ENCODE measurements around the gene FOXP1.

FOXP1 gene

GRCh38 chr3:71395470-71395869 is 188.1 kb downstream of the FOXP1 start:
- TF ChIP-seq ESRRG (CRISPR knock-in tag; IDR thresholded peaks at IDR 0.05) (no peak), OSR1 (CRISPR knock-in tag; IDR thresholded peaks at IDR 0.05) (no peak), TSHZ2 (CRISPR knock-in tag; IDR thresholded peaks at IDR 0.05) (no peak), ISL1 (CRISPR knock-in tag; IDR thresholded peaks at IDR 0.05) (no peak), TCF4 (CRISPR knock-in tag; IDR thresholded peaks at IDR 0.05; ENCODE audit: borderline replicate concordance) (no peak), GLIS3 (CRISPR knock-in tag; IDR thresholded peaks at IDR 0.05) (no peak), ZC3H10 (CRISPR knock-in tag; IDR thresholded peaks at IDR 0.05) (no peak)
- no peak for ATAC-seq

DNA sequence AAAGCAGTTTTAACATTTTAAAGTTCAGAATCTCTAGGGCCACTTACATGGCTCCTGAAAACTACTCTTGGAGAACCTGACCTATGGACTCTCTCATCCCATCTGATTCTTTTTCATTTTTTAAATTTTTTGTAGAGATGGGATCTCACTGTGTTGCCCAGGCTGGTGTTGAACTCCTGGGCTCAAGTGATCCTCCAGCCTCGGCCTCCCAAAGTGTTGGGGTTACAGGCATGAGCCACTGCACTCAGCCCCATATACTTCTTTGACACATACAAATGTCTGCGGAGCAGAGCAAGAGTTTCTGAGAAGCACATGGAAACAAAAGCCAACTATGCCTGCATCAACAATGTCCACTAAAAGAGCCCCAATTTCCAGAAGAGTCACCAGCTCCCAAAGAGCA is 189.8 kb downstream of the FOXP1 start:
- TF ChIP-seq, protein P1, sequence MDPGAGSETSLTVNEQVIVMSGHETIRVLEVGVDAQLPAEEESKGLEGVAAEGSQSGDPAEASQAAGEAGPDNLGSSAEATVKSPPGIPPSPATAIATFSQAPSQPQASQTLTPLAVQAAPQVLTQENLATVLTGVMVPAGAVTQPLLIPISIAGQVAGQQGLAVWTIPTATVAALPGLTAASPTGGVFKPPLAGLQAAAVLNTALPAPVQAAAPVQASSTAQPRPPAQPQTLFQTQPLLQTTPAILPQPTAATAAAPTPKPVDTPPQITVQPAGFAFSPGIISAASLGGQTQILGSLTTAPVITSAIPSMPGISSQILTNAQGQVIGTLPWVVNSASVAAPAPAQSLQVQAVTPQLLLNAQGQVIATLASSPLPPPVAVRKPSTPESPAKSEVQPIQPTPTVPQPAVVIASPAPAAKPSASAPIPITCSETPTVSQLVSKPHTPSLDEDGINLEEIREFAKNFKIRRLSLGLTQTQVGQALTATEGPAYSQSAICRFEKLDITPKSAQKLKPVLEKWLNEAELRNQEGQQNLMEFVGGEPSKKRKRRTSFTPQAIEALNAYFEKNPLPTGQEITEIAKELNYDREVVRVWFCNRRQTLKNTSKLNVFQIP (CRISPR knock-in tag; IDR thresholded peaks at IDR 0.05; ENCODE audit: borderline replicate concordance, low read depth) = no peak
- TF ChIP-seq GLIS3 (CRISPR knock-in tag; IDR thresholded peaks at IDR 0.05) = no peak
- TF ChIP-seq TCF4 (CRISPR knock-in tag; IDR thresholded peaks at IDR 0.05; ENCODE audit: borderline replicate concordance) = no peak
- no peak for TF ChIP-seq PPARA (CRISPR knock-in tag; IDR thresholded peaks at IDR 0.05; ENCODE audit: borderline replicate concordance)
- TF ChIP-seq ARNTL (CRISPR knock-in tag; IDR thresholded peaks at IDR 0.05; ENCODE audit: borderline replicate concordance, low read depth) = no peak
- TF ChIP-seq ZNF8 (CRISPR knock-in tag; IDR thresholded peaks at IDR 0.05) = no peak
- no peak for TF ChIP-seq BACH2 (CRISPR knock-in tag; IDR thresholded peaks at IDR 0.05; ENCODE audit: borderline replicate concordance)
- no peak for TF ChIP-seq RARB (CRISPR knock-in tag; IDR thresholded peaks at IDR 0.05)
- no peak for TF ChIP-seq ISL1 (CRISPR knock-in tag; IDR thresholded peaks at IDR 0.05)
- no peak for TF ChIP-seq ZC3H10 (CRISPR knock-in tag; IDR thresholded peaks at IDR 0.05)
- no peak for TF ChIP-seq PATZ1 (CRISPR knock-in tag; IDR thresholded peaks at IDR 0.05; ENCODE audit: borderline replicate concordance)
- no peak for TF ChIP-seq ZFP3 (CRISPR knock-in tag; IDR thresholded peaks at IDR 0.05)
- ATAC-seq = no peak

DNA sequence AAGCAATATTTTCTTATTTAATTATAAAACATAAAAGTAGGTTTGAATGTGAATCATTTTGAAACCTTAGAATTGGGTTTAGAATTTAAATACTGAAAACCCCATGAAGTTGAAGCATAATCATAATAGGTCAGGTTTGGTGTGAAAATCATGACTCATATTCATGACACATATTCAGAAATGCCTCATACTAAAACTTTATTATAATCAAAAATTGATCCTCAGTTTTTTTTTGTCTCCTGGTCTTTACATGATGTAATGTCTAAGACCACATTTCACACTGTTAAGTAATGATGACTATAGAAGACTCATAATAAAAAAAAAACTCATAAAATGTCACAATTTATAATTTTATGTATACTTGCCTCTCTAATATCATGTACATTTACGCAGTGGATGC is 190.4 kb downstream of the FOXP1 start:
- TF ChIP-seq GLIS3 (CRISPR knock-in tag; IDR thresholded peaks at IDR 0.05) = no peak
- no peak for TF ChIP-seq ZC3H10 (CRISPR knock-in tag; IDR thresholded peaks at IDR 0.05)
- TF ChIP-seq RARB (CRISPR knock-in tag; IDR thresholded peaks at IDR 0.05) = no peak
- no peak for TF ChIP-seq ISL1 (CRISPR knock-in tag; IDR thresholded peaks at IDR 0.05)
- TF ChIP-seq SNAI2 (CRISPR knock-in tag; IDR thresholded peaks at IDR 0.05) = no peak
- TF ChIP-seq PATZ1 (CRISPR knock-in tag; IDR thresholded peaks at IDR 0.05; ENCODE audit: borderline replicate concordance) = no peak
- no peak for TF ChIP-seq ZNF70 (CRISPR knock-in tag; IDR thresholded peaks at IDR 0.05)
- TF ChIP-seq ARNTL (CRISPR knock-in tag; IDR thresholded peaks at IDR 0.05; ENCODE audit: borderline replicate concordance, low read depth) = no peak
- TF ChIP-seq ZFP3 (CRISPR knock-in tag; IDR thresholded peaks at IDR 0.05) = no peak
- TF ChIP-seq CSDC2 (CRISPR knock-in tag; IDR thresholded peaks at IDR 0.05) = no peak
- no peak for ATAC-seq

DNA sequence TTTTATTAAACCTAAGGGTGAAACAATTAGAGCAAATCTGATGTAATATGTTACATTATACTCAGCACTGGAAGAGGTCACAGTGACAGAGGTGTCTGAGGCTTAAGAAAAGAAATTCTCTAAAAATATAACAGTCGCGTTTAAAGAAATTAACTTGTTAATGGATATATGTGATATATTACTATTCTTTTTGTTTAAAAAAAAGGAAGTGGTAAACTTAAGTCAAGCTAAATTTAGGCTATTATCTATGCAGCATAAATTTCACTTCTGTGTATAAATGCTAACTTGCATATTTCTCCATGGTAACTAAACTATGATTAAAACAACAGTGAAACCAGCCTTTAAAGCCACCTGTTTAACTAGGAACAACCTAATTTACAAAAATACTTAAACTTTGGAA is 191.3 kb downstream of the FOXP1 start:
- ATAC-seq = no peak
- TF ChIP-seq TOX (CRISPR knock-in tag; IDR thresholded peaks at IDR 0.05; ENCODE audit: borderline replicate concordance) = no peak
- TF ChIP-seq CREB5 (CRISPR knock-in tag; IDR thresholded peaks at IDR 0.05; ENCODE audit: low read depth) = no peak
- no peak for TF ChIP-seq CSDC2 (CRISPR knock-in tag; IDR thresholded peaks at IDR 0.05)
- TF ChIP-seq BACH2 (CRISPR knock-in tag; IDR thresholded peaks at IDR 0.05; ENCODE audit: borderline replicate concordance) = no peak
- no peak for TF ChIP-seq ZNF70 (CRISPR knock-in tag; IDR thresholded peaks at IDR 0.05)
- TF ChIP-seq TSHZ2 (CRISPR knock-in tag; IDR thresholded peaks at IDR 0.05) = no peak

All from SK-N-SH treated with all-trans-retinoic acid at 6 μM for 48 hours (cell line).